Right ventricle myocardium inferior (tissue), 1 donor: ENCODE data around the gene SERTAD1. TPM values are rescaled to one million over a fixed set of nuclear protein-coding genes. Genes with fewer than 3 reads are reported as not detected.
"Not testable (repeated sequence)": the region's sequence is repeated elsewhere in the genome, so short reads cannot be mapped to it uniquely, and the experiment has no call there.

Experiments
- ATAC-seq: fragments of 200-7000 bp; cut with Tn5 transposase; one replicate; pipeline ENCODE4 v1.9.1; 2020; ENCODE audit warnings: mild to moderate bottlenecking, moderate library complexity
- DNase-seq: peaks from one replicate; pipeline ENCODE4 v3.0.0; 2021; ENCODE audit errors: missing footprints
- intact Hi-C: fragments of 100-400 bp; cut with DNase I; formaldehyde crosslinking; loops from one replicate; pipeline ENCODE4 v1.11.0; 2022
- total RNA-seq: library from RNA; stranded (reverse); fragmentation: NEBNext Ultra II Directional; extraction: Animal tissue kit (Norgen Biotek cat#: 25700); gene quantifications from one replicate; pipeline ENCODE4 v1.2.1, GENCODE V29; 2021
- donor health status: DM: no; HTN: yes; CAD: no; lungs with severe emphysema.

The SERTAD1 gene
- total RNA-seq, 1 donor from 2014 or later, result 12.0 TPM

GRCh38 chr19:40413291-40413845, 12.4 kb downstream of the SERTAD1 start, which contains the start of gene PRX:
PRX (minus strand) TSS chr19:40413378; CDS start chr19:40407932, 5,446 bp downstream.
- intact Hi-C loops, result loop anchor here (5.0 kb wide), 1 partner anchor 189 kb away; the partner anchor contains the start of gene LTBP4
- no peak for DNase-seq
- ATAC-seq, result no peak

GRCh38 chr19:40412866-40413265, 12.9 kb downstream of the SERTAD1 start:
- DNase-seq (no peak), ATAC-seq (no peak)
- intact Hi-C loops, result loop anchor here (5.0 kb wide), 1 partner anchor 189 kb away; the partner anchor contains the start of gene LTBP4

GRCh38 chr19:40411958-40412499, 13.8 kb downstream of the SERTAD1 start:
- DNase-seq (no peak), ATAC-seq (no peak)
- intact Hi-C loops, result loop anchor here (5.0 kb wide), 1 partner anchor 190 kb away; the partner anchor contains the start of gene LTBP4

- ATAC-seq, result peak; percentile 92
- intact Hi-C loops, result loop anchor here (5.0 kb wide), 1 partner anchor 191 kb away; the partner anchor contains the start of gene LTBP4
Measured at GRCh38 chr19:40411125-40411842, 14.5 kb downstream of the SERTAD1 start.

DNA sequence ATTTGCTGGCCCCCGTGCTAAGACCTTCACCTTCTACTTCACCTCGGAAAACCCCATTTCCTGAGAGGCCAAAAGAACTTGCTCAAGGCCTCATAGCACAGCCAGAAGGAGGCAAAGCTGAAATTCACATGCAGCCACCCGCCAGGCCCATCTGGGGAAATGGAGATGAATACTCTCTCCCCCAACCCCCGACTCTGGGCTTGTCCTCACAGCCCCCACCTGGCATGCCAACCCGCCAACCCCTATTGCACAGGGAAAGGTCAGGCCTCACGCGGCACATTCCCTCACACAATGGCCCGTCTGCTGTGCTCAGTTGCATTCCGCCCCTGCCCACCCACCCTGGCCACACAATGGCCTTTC, 15.8 kb downstream of the SERTAD1 start:
- intact Hi-C loops, result loop anchor here (5.0 kb wide), 1 partner anchor 192 kb away; the partner anchor contains the start of gene LTBP4
- DNase-seq, result no peak

More at GRCh38 chr19:40411125-40411842, 14.5 kb downstream of the SERTAD1 start:
- peak; percentile 75 for DNase-seq

DNA sequence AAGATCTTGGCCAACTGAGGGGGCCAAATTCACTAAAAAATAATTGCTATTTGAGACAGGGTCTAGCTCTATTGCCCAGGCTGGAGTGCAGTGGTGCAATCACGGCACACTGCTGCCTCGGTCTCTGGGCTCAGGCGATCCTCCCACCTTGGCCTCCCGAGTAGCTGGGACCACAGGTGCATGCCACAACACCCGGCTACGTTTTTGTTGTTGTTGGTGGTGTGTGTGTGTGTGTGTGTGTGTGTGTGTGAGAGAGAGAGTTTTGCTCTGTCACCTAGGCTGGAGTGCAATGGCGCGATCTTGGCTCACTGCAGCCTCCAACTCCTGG, 17.2 kb downstream of the SERTAD1 start:
- DNase-seq, intact Hi-C loops, ATAC-seq: not testable (repeated sequence)

More for the DNA sequence above, 15.8 kb downstream of the SERTAD1 start:
- ATAC-seq, result no peak

DNA sequence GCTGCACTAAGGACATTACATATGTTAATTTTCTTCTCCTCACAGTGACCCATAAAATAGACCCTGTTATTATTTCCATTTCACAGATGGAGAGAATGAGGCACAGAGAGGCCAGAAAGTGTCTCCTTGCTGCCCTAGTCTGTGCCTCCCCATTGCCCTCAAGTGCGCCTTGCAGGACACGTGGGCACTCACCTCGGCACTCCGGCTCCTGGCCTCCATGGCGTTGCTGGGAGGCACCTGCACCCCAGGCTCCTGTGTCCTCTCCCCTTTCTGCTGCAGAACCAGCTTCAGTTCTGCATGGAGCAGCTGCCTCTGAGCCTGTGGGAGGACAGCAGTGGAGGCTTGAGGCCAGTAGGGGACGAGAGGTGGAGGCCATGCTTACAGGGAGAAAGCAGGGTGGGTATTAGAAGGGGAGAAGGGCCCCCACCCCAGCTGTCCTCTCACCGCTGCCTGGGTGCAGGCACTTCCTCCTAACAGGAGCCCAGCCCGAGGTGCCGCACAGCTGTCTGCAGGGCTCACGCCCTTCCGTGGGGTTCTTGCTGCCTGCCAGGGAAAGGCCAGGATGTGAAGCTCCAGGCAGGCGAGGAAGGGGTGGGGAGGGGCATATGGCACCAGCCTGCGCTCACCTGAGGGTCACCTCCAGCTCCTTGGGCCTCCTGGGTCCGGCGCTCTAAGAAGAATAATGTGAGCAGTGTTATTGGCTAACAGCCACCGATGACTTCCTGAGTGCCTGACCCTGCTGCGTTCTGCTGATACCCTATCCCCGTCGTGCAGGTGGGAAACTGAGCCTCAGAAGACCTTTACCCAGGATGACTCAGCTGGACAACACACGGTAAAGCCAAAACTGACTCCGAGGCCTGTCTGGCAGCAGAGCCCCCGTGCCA, 17.8 kb downstream of the SERTAD1 start:
- DNase-seq (no peak), ATAC-seq (no peak)
- intact Hi-C loops, result no loop called here

DNA sequence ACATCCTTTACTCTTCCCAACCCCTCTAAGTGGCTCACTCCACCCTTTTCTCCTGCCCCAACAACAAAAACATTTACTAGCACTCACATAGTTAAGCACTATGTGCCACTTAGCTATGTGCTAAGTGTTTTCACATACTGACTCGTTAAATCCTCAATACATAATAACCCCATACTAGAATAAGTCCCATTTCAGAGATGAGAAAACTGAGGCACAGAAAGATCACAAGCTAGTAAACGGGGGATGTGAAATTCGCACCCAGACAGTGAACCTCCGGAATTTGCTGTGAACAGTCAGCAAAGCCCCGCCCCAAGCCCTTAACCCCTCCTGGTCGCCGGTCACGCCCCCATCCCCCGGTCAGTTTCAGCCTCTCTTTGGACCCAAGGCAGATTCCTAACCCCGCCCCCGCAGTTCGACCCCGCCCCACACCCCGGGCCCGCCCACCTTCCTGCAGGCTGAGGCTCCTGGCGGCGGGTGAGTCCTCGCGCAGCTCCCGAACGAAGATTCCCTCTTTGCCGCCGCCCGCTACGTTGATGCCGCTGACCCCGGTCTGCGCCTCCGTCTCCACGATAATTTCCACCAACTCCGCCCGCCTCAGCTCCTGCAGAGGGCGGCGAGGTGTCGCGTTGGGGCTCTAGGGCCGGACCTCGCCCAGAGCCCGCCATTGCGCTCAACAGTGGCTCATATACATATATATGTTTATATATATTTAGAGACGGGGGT, 22.4 kb downstream of the SERTAD1 start:
- DNase-seq (peak; percentile 95), ATAC-seq (peak; percentile 95)
- intact Hi-C loops, result loop anchor here (1.0 to 5.0 kb wide), 2 partner anchors 54 to 64 kb away; partner anchors contain the start of genes BLVRB and SPTBN4

DNA sequence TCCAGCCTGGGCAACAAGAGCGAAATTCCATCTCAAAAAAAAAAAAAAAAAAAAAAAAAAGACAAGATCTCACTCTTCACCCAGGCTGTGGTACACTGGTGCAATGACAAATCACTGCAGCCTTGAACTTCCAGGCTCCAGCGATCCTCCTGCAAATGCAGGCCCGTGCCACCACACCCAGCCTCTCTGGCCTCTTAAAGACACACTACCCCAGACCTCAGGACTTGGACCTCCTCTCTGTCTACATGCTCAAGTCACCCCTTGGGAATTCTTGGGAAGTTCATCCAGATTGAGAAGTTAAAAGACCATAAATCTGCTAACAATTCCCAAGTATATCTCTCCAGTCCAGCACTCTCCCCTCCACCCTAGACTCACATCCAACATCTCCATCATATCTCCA, 25.2 kb downstream of the SERTAD1 start:
- intact Hi-C loops, result loop anchor here (5.0 kb wide), 1 partner anchor 67 kb away; the partner anchor contains the start of genes BLVRB and SPTBN4
- ATAC-seq, result no peak

DNA sequence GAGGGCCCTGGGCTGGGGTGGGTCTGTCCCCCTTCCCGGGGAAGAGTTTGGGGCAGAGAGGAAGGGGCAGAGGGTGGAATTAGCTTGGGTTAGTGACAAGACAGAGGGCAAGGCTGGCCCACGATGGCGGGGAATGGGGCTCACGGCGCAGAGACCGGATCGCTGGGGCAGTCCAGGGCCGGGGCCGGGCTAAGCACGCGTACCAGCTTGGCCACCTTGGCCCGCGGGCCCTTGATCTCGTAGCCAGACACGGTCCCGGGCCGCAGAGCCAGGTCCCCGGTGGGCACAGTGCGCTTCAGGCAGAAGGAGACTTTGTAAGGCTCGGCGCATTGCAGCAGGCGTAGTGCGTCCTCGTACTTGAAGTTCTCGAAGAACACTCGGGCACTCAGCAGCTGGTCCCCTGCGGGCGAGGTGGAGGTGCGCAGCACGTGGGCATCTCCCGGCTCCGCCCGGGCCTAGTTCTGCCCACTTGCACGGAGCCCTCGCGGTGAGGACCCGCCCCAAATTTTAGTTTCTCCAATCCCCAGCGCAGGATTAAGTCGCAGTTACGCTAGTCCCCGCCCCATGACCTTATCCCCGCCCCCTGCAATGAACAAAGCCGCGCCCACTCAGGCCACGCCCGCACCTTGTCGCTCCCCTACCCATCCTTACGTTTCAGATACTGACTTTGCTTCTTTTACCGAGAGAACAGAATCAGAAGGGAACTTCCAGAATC, 27.2 kb downstream of the SERTAD1 start:
- ATAC-seq (no peak), DNase-seq (no peak)
- intact Hi-C loops, result no loop called here

More for the DNA sequence above, 25.2 kb downstream of the SERTAD1 start:
- DNase-seq, result peak; percentile 3

GRCh38 chr19:40397568-40397906, 28.3 kb downstream of the SERTAD1 start:
- DNase-seq, result no peak
- no peak for ATAC-seq
- intact Hi-C loops, result no loop called here

- intact Hi-C loops, result no loop called here
- DNase-seq (no peak), ATAC-seq (no peak)
Measured at GRCh38 chr19:40396886-40397567, 28.8 kb downstream of the SERTAD1 start.

- intact Hi-C loops, result no loop called here
- DNase-seq, result no peak
- ATAC-seq, result no peak
Measured at GRCh38 chr19:40395956-40396355, 29.8 kb downstream of the SERTAD1 start.

DNA sequence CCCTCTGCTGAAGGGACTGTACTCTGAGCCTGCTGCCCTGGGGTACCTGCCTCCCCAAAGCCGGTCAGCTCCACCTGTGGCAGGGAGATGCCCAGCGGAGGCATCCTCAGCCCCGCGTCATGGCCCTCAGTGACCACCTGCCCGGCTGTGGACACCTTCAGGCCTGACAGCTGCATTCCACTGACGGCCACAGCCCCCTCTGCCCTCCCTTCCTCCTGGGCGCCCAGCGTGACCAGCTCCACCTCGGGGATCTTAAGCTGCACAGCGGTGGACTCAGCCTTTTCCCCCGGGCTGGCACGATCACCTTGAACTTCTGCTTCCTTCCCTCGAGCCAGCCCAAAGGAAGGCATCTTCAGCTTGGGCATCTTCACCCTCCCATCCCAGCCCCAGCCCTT, 31.0 kb downstream of the SERTAD1 start:
- intact Hi-C loops, result no loop called here
- ATAC-seq (no peak), DNase-seq (no peak)

DNA sequence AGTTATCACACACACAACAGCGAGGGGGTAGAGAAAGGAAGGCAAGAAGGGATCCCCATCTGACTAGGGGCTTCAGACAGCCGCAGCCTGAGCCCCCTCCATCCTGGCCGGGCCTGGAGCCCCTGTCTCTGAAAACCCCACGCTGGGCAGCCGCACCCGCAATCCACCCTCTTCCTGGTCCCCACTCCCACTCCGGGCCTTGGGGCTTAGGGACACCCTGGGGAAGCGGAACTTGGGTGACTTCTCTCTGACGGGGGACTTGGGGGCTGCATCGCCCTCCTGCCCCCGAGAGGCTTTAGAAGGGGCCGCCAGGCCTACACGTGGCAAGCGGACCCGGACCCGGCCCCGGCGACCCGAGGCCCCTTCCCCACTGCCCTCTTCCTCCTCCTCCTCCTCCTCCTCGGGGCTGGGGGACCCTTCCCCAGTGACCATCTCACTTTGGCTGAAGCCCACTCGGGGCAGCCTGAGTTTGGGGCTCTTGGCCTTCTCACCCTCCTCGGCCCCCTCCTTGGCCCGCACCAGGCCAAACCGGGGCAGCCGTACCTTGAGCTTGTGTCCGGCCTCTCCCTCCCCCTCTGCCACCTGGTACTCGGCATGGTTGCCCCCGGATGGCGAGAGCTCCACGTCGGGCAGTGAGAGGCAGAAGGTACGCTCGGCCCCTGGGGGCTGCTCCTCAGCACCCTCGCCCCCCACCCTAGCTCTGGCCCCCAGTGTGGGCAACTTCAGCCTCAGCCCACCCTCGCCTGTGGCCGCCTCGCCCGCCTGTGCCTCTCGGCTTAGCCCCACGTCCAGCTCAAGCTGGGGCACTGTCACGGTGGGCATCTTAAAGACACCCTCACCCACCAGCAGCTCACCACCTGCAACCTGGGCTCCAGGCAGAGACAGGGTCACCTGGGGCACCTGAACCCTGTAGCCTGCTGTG, 31.6 kb downstream of the SERTAD1 start:
- intact Hi-C loops, result no loop called here
- ATAC-seq (no peak), DNase-seq (no peak)

- DNase-seq, result no peak
- intact Hi-C loops, result no loop called here
- no peak for ATAC-seq
Measured at GRCh38 chr19:40392894-40393517, 32.8 kb downstream of the SERTAD1 start.
